Stimulated activated CD8-positive, alpha-beta memory T cell treated with anti-CD3 and anti-CD28 coated beads, Interleukin-2, amount 100 ng/mL, for 1 hour (primary cell): ENCODE measurements around the gene ATP2A3.
A peak's percentile ranks its signal among the peaks of the same experiment; 100 is the strongest.
"Not testable (repeated sequence)": the region's sequence is repeated elsewhere in the genome, so short reads cannot be mapped to it uniquely, and the experiment has no call there.

ENCODE experiments used
- DNase-seq, 2 donors: peaks; one replicate each; pipeline ENCODE4 v3.0.0-alpha.2; 2020; ENCODE audit warnings: low read depth in 2 of 2

The ATP2A3 gene

GRCh38 chr17:3954976-3955672 is 9.1 kb downstream of the ATP2A3 start:
- no peak for DNase-seq

GRCh38 chr17:3954086-3954485 is 10.2 kb downstream of the ATP2A3 start:
- DNase-seq: no peak

GRCh38 chr17:3953542-3953941 is 10.7 kb downstream of the ATP2A3 start:
- DNase-seq: no peak

DNA sequence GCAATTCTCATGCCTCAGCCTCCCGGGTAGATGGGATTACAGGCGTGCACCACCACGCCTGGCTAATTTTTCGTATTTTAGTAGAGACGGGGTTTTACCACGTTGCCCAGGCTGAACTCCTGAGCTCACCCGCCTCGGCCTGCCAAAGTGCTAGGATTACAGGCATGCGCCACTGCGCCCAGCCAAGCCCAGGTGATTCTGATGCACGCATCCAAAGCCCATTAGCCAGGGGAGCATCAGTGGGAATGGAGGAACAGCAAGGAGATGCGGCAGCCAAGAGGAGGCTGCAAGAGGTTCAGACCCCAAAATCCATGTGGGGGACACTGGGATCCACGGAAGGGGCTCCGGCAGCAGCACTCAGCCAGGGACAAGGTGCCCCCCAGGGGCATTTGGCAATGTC is 12.1 kb downstream of the ATP2A3 start:
- no peak for DNase-seq

- no peak for DNase-seq
Measured at GRCh38 chr17:3951420-3951819, 12.8 kb downstream of the ATP2A3 start.

GRCh38 chr17:3951003-3951402 is 13.2 kb downstream of the ATP2A3 start:
- no peak for DNase-seq

DNA sequence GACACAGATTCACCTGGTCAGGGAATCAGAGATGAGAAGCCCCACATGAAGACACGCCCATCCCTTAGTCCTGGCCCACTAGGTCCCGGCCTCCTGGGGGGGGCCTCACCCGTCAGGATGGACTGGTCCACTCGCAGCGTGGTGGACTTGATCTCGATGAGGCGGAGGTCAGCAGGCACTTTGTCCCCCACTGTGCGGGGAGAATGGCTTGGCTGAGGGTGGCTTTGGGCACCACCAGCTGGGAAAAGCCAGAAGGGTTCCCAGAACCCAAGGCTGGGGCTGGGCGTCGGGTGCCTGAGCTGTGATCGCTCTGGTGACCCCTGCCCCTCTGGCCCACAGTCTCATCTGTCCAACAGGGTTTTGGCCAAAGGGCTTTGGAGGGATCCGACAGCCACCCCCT is 13.7 kb downstream of the ATP2A3 start:
- no peak for DNase-seq

DNA sequence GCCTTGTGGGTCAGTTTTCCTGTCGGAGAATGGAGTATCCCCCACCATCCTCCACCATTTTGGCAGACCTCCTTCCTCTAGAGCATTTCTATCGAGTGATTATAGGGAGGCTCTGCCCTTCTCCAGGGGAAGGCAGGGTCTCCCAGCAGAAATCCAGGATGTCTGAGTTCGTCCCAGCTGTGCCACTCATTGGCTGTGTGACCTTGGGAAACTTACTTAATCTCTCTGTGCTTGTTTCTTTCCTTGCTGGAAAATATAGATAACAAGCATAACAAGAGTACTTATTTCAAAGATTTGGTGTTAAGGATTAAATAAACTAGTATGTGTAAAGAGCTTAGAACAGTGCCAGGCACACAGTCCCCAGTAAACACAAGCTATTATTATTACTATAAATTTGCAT is 14.8 kb downstream of the ATP2A3 start:
- no peak for DNase-seq

GRCh38 chr17:3948551-3948950 is 15.7 kb downstream of the ATP2A3 start:
- DNase-seq: not testable (repeated sequence)

DNA sequence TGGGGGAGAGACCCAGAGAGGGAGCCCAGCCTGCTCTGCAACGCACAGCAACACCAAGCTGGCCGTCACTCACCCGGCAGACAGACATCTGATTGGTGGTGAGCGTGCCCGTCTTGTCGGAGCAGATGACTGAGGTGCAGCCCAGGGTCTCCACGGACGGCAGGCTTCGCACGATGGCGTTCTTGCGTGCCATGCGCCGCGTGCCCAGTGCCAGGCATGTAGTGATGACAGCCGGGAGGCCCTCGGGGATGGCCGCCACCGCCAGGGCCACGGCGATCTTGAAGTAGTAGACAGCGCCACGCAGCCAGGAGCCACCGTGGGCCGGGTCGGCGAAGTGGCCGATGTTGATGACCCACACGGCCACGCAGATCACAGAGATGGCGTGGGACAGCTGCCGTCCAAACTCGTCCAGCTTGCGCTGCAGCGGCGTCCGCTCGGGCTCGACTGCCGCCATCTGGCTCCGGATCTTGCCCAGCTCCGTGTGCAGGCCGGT is 16.9 kb downstream of the ATP2A3 start:
- DNase-seq: no peak

DNA sequence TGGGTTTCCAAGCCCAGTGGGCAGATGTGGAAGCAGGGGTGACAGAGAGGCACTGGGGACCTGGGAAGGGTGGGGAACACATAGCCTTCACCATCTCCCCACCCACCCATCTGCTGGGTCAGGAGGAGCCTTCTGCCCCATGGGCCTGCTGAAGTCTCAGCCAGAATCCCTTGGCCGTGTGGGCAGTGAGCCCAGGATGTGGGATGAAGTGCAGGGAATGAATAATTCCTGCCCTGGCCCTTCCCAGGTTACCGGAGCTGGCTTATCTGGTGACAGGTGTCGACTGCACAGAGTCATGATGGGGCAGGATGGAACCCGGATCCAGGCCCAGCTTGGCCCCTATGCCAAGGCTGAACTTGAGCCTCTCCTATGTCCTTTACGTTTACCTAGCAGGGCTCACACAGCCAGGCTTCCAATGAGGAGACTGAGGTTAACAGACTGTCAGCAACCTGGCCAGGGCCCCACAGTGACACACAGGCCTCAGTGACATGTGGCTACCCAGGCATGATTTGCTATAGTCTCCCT is 17.5 kb downstream of the ATP2A3 start:
- no peak for DNase-seq

- DNase-seq: peak in 1 of 2 donors; percentile 32
Measured at GRCh38 chr17:3944485-3945388, 19.5 kb downstream of the ATP2A3 start.

DNA sequence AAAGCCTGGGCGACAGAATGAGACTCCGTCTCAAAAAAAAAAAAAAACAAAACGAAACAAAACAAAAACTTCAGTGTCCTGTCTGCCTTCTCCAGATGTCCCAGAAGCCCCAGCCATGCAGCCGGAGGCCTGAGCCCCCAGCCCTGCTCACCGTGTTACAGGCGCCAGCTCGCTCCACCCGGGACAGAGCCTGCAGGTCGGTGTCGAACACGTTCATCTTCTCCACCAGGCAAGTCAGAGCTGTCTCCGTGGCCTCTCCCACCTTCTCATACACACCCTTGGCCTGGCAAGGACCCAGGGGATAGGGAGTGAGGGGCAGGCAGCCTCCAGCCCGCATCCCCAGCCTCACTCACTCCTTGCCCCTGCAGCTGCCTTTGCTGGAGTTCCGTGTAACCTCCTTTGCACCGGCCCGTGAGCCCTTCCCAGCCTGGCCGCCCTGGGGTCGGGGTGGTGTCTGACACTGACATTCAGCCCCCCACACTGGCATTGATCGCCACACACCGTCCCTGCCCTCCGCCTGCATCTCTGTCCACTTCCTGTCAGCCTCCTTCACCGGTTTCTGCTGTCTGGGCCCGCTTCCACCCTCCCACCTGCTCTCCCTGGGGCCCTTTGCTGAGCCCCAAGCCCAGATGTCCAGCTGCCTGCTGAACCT is 20.9 kb downstream of the ATP2A3 start:
- DNase-seq: no peak

GRCh38 chr17:3940965-3941698 is 23.1 kb downstream of the ATP2A3 start:
- DNase-seq: no peak

- no peak for DNase-seq
Measured at GRCh38 chr17:3937359-3937758, 26.9 kb downstream of the ATP2A3 start.

DNA sequence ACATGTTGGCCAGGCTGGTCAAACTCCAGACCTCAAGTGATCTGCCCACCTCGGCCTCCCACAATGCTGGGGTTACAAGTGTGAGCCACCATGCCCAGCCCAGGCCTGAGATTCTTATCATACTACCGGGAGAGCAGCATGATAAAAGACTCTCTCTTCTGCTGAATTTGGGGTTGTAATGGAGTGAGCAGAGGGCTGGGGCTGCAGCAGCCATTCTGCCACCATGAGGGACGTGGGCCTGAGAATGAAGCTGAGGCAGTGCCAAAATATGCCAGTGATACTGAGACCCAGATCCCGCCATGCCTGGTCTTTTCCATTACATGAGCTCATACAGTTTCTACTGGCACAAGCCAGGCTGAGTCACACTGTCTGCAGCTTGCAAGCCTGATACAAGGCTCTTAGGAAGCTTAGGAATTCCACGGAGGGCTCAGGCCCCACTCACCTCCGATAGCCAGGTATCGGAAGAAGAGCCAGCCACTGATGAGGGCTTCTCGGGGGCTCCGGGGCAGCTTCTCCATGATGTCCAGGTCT is 28.3 kb downstream of the ATP2A3 start:
- no peak for DNase-seq

DNA sequence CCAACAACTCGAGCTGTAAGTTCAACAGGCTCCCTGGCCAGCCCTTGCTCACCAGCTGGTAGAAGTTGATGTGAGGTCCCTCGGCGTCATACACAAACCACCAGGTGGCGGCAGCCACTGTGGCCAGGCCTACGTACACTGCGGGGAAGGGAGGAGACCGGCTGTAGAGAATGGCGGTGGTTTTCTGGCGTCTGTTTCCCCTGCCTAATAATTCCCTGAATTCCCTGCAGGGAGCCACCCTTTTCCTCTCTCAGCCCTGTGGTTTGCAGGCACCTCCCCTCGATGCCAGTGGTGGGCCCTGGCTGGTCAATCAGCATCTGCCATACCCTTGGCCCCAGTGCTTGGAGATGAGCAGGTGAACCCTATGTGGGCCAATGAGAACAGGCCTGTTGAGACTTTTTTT is 29.1 kb downstream of the ATP2A3 start:
- no peak for DNase-seq

DNA sequence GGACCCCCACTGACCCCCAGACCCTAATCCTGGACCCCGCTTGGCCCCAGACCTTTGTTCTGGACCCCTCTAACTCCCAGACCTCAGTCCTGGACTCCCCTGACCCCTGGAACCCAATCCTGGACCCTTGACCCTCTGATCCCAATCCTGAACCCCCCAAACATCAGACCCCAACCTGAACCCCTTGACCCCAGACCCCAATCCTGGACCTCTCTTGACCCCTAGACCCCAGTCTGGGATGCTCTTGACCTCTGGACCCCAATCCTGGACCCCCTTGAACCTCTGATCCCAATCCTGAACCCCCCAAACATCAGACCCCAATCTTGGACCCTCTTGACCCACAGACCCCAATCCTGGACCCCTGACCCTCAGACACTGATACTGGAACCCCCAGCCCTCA is 34.5 kb downstream of the ATP2A3 start:
- no peak for DNase-seq

GRCh38 chr17:3929181-3929580 is 35.1 kb downstream of the ATP2A3 start:
- DNase-seq: no peak

DNA sequence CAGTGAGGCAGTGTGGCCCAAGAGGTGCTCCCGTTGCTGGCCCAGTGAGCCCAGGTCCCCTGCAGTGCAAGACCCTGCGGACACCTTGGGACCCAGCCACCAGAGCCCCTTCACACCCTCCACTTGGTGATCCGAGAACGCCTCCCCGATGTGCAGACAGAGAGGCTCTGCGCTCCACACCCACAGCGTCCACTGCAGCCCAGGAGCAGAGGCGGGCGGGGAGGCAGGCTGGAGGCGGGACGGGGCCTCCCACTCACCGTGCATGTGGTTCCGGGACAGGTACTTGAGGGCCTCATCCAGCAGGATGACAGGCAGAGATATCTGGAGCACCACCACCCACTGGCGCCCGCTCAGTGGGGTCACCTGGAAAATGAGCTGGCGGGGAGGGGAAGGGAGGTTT is 35.8 kb downstream of the ATP2A3 start:
- no peak for DNase-seq

- no peak for DNase-seq
Measured at GRCh38 chr17:3927628-3928340, 36.5 kb downstream of the ATP2A3 start.
